Testis (tissue), 2 donors: ENCODE data around the gene NARS2.

Experiments used
- CTCF ChIP-seq, 3 experiments: fragments of 450-650 bp in 2 of 3; fragments of 200-600 bp in 1 of 3; sonication (generic) in 1 of 3; IDR thresholded peaks; one replicate each; pipeline ENCODE4 v1.5.1; 2016 to 2019; ENCODE audit warnings: antibody characterized with exemption in 3 of 3, mild to moderate bottlenecking in 2 of 3, moderate library complexity in 1 of 3
- POLR2A ChIP-seq: fragments of 450-650 bp; IDR thresholded peaks from one replicate; pipeline ENCODE4 v1.6.1; 2017; ENCODE audit warnings: antibody characterized with exemption, mild to moderate bottlenecking, moderate library complexity

- no peak for TF ChIP-seq POLR2A
- TF ChIP-seq CTCF (IDR thresholded peaks at IDR 0.05): no peak
Measured at GRCh38 chr11:78429660-78430059, 145.0 kb downstream of the NARS2 start.
